Measurements from ENCODE around the gene TRPM7. TPM values are rescaled to one million over a fixed set of nuclear protein-coding genes. Genes with fewer than 3 reads are reported as not detected.

TRPM7 gene
- total and polyA plus RNA-seq, 8 donors, result 4.0 to 92.8 (median 27.8) TPM

DNA sequence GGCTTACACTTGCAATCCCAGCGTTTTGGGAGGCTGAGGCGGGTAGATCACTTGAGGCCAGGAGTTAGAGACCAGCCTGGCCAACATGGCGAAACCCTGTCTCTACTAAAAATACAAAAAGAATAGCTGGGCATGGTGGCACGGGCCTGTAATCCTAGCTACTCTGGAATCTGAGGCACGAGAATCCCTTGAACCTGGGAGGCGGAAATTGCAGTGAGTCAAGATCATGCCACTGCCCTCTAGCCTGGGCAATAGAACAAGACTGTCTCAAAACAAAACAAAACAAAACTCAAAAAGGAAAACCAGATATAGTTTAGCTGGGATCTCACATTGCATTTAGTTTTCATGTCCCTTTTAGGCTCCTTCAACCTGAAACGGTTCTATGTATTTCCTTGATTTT, 137.3 kb downstream of the TRPM7 start:
- Histone ChIP-seq H3K36me3 (no peaks in the 10 kb centered on the region), H3K27ac (no peak overlapping the region), H3K4me1 (no peaks in the 10 kb centered on the region), H3K27me3 (no peaks in the 10 kb centered on the region), H3K9me3 (no peaks in the 10 kb centered on the region), H3K4me3 (no peak overlapping the region)
- intact Hi-C loops (cut with DNase I; ENCODE audit: low total_unique reads), result no loop called here
- WGBS, 5 donors, result 81 to 89% (median 86%) methylated on average over 7 of the region's 7 CpGs
- TF ChIP-seq POLR2A (IDR thresholded peaks at IDR 0.05) (no peak), POLR2AphosphoS5 (IDR thresholded peaks at IDR 0.05) (no peak), EP300 (IDR thresholded peaks at IDR 0.05) (no peak)
- TF ChIP-seq, protein P1, sequence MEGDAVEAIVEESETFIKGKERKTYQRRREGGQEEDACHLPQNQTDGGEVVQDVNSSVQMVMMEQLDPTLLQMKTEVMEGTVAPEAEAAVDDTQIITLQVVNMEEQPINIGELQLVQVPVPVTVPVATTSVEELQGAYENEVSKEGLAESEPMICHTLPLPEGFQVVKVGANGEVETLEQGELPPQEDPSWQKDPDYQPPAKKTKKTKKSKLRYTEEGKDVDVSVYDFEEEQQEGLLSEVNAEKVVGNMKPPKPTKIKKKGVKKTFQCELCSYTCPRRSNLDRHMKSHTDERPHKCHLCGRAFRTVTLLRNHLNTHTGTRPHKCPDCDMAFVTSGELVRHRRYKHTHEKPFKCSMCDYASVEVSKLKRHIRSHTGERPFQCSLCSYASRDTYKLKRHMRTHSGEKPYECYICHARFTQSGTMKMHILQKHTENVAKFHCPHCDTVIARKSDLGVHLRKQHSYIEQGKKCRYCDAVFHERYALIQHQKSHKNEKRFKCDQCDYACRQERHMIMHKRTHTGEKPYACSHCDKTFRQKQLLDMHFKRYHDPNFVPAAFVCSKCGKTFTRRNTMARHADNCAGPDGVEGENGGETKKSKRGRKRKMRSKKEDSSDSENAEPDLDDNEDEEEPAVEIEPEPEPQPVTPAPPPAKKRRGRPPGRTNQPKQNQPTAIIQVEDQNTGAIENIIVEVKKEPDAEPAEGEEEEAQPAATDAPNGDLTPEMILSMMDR (IDR thresholded peaks at IDR 0.05), result no peak
- DNase-seq, result no peak

DNA sequence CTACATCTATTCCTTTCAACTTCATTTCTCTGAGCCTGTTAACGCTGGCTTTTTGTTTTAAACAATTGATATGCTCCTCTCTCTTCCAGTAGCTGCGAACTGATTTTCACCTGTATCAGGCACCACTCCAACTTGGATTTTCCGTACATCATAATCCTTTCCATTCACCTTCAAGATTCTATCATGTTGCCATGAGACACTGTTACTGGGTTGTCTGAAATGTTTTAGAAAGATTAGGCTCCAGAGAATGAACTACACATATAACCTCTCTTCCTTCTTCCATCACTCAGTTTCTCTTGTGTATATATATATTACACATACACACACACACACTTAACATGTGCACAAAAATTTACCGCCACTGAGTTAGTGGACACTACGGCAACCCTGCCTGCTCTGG, 140.0 kb downstream of the TRPM7 start, which contains the start of gene USP50:
TSS of gene USP50 (minus strand) at position 101 of the 400 bp plus-strand sequence. CDS start 141 bp downstream, outside the sequence.
- TF ChIP-seq POLR2AphosphoS5 (IDR thresholded peaks at IDR 0.05) (no peak), EP300 (IDR thresholded peaks at IDR 0.05) (no peak), POLR2A (IDR thresholded peaks at IDR 0.05) (no peak)
- TF ChIP-seq, protein P1 (IDR thresholded peaks at IDR 0.05), result no peak
- intact Hi-C loops (cut with DNase I; ENCODE audit: low total_unique reads), result no loop called here
- Histone ChIP-seq H3K27me3 (peaks cover 0 to 4% (median 0%) of the 10 kb centered on the region in 3 donors), H3K4me1 (no peaks in the 10 kb centered on the region), H3K4me3 (no peak within 1 kb of the TSS), H3K36me3 (no peaks in the 10 kb centered on the region), H3K9me3 (no peaks in the 10 kb centered on the region), H3K27ac (no peak within 1 kb of the TSS)
- WGBS, 5 donors, result 87 to 90% (median 88%) methylated on average over 5 of the region's 5 CpGs
- no peak for DNase-seq

DNA sequence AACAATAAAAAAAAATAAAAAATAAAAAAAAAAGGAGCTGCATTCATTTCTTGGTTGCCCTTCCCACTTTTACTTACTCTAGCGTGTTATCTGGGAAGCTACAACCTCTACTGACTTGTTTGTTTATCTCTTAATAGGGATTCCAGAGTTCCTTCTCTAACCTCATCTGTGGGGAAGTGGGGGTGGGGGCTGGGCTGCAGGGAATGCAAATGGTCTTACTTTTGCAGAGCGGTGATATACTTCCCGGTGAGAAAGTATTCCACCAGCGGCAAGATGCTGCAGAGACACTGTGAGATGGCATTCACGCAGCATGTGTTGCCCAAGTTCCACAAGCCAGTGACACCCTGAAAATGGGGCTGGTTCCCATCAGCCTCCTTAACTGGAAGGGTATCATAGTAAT, 142.2 kb downstream of the TRPM7 start:
- 53 to 64% (median 59%) methylated on average over 5 of the region's 5 CpGs for WGBS, 5 donors
- no peak for DNase-seq
- Histone ChIP-seq H3K9me3 (no peaks in the 10 kb centered on the region), H3K4me3 (no peak overlapping the region), H3K4me1 (no peaks in the 10 kb centered on the region), H3K27ac (no peak overlapping the region), H3K36me3 (no peaks in the 10 kb centered on the region), H3K27me3 (peaks cover 0 to 4% (median 0%) of the 10 kb centered on the region in 3 donors)
- intact Hi-C loops (cut with DNase I; ENCODE audit: low total_unique reads), result no loop called here
- TF ChIP-seq EP300 (IDR thresholded peaks at IDR 0.05), result no peak
- TF ChIP-seq, protein P1 (IDR thresholded peaks at IDR 0.05), result no peak
- TF ChIP-seq POLR2A (IDR thresholded peaks at IDR 0.05), result no peak
- TF ChIP-seq POLR2AphosphoS5 (IDR thresholded peaks at IDR 0.05), result no peak

DNA sequence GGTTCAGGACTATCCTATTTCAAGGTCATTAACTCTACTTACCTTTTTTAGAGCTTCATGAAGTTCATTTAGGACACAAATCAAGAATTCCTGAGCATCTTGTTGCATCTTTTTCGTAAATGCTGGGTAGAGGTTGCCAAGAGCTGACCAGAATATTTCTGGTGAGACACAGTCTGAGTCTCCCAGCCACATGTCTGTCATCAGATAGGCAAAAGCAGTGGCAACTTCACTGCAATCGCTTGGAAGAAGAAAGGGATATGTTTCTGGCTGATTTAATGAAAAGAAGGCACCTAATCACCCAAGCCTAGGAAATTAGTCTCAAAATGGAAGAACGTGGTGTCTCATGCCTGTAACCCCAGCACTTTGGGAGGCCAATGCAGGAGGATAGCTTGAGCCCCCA, 143.0 kb downstream of the TRPM7 start:
- intact Hi-C loops (cut with DNase I; ENCODE audit: low total_unique reads), result no loop called here
- 85 to 93% (median 88%) methylated on average over 3 of the region's 3 CpGs for WGBS, 5 donors
- no peak for DNase-seq

More for the DNA sequence above, 143.0 kb downstream of the TRPM7 start:
- no peak for TF ChIP-seq POLR2AphosphoS5 (IDR thresholded peaks at IDR 0.05)
- TF ChIP-seq, protein P1 (IDR thresholded peaks at IDR 0.05), result no peak
- H3K36me3 ChIP-seq, result no peaks in the 10 kb centered on the region
- H3K9me3 ChIP-seq, result no peaks in the 10 kb centered on the region
- no peak overlapping the region for H3K4me3 ChIP-seq
- no peak overlapping the region for H3K27ac ChIP-seq
- H3K4me1 ChIP-seq, result no peaks in the 10 kb centered on the region
- H3K27me3 ChIP-seq, result peaks cover 0 to 4% (median 0%) of the 10 kb centered on the region in 3 donors

All from stomach (tissue), 9 donors.